GM13976 (cell line): ENCODE measurements around the gene PI3.
"Not testable (repeated sequence)": the region's sequence is repeated elsewhere in the genome, so short reads cannot be mapped to it uniquely, and the experiment has no call there.

ENCODE experiments used
- DNase-seq: peaks from one replicate; pipeline ENCODE4 v3.0.0; 2012; ENCODE audit warnings: low spot score
- CTCF ChIP-seq: IDR thresholded peaks from 2 replicates; pipeline ENCODE4 v1.5.1; 2012; ENCODE audit warnings: borderline replicate concordance, mild to moderate bottlenecking; ENCODE audit not compliant: insufficient read depth; ENCODE audit errors: extremely low read depth, missing control alignments, control extremely low read depth
- in situ Hi-C: fragments of 300-500 bp; cut with MboI; formaldehyde crosslinking; loops from one replicate; pipeline ENCODE4 v1.12.0; 2022; ENCODE audit warnings: low sequenced_read_pairs, mixed read lengths, inconsistent platforms; ENCODE audit not compliant: unreplicated experiment

PI3 gene

GRCh38 chr20:45149062-45149461 is 25.6 kb upstream of the PI3 start:
- TF ChIP-seq CTCF = no peak
- in situ Hi-C loops = no loop called here
- no peak for DNase-seq

- TF ChIP-seq CTCF = no peak
- DNase-seq = no peak
- in situ Hi-C loops = no loop called here
Measured at GRCh38 chr20:45152405-45152804, 22.3 kb upstream of the PI3 start.

- TF ChIP-seq CTCF = no peak
- no peak for DNase-seq
- in situ Hi-C loops = no loop called here
Measured at GRCh38 chr20:45153147-45153546, 21.6 kb upstream of the PI3 start.

GRCh38 chr20:45153752-45154151 is 20.9 kb upstream of the PI3 start:
- DNase-seq = no peak
- in situ Hi-C loops = no loop called here
- TF ChIP-seq CTCF = no peak

- TF ChIP-seq CTCF = no peak
- in situ Hi-C loops = no loop called here
- DNase-seq = no peak
Measured at GRCh38 chr20:45154183-45154582, 20.5 kb upstream of the PI3 start.

- DNase-seq, in situ Hi-C loops: not testable (repeated sequence)
Measured at GRCh38 chr20:45154794-45155193, 19.9 kb upstream of the PI3 start.

GRCh38 chr20:45156713-45157112 is 18.0 kb upstream of the PI3 start:
- in situ Hi-C loops = no loop called here
- TF ChIP-seq CTCF = no peak
- DNase-seq = no peak
